AG04450 (cell line): Measurements from ENCODE around the gene KCNMA1. TPM values are rescaled to one million over a fixed set of nuclear protein-coding genes. Genes with fewer than 3 reads are reported as not detected.

Source experiments
- CTCF ChIA-PET: fragments of 300-600, 350-600 bp; formaldehyde crosslinking; extraction: SDS; loops from one replicate; lab custom pipeline; 2022; ENCODE audit warnings: antibody characterized with exemption, inconsistent platforms; lab: Charles Lee
- POLR2A ChIA-PET: fragments of 350-600 bp; formaldehyde crosslinking; extraction: SDS; loops from one replicate; lab custom pipeline; 2021; ENCODE audit warnings: antibody characterized with exemption, inconsistent platforms; lab: Yijun Ruan, JAX
- DNase-seq: peaks from one replicate; pipeline ENCODE4 v3.0.0-alpha.2; 2011; ENCODE audit warnings: low read depth, low spot score
- H3K27ac ChIP-seq: one replicate; pipeline ENCODE4 v1.5.1; 2012; ENCODE audit warnings: low read depth, low read length, control low read depth
- H3K27me3 ChIP-seq: one replicate; pipeline ENCODE4 v1.6.0; 2012; ENCODE audit warnings: low read length; ENCODE audit not compliant: control insufficient read depth, insufficient read depth
- H3K4me3 ChIP-seq: 2 replicates; pipeline ENCODE4 v1.5.1; 2011; ENCODE audit warnings: mild to moderate bottlenecking, low read depth, low read length, control low read depth
- H3K9me3 ChIP-seq: 2 replicates; pipeline ENCODE4 v1.5.1; 2012; ENCODE audit warnings: low read length; ENCODE audit not compliant: control insufficient read depth, insufficient read depth
- polyA plus RNA-seq: library from polyadenylated mRNA; depleted of rRNA; stranded (reverse); fragments of >200 nt; gene quantifications from 2 replicates; pipeline ENCODE4 v1.2.3, GENCODE V29; 2011
- TF ChIP-seq, protein P1 (sequence below): IDR thresholded peaks from 2 replicates; pipeline ENCODE4 v1.5.1; 2011; ENCODE audit warnings: low read depth, low read length, control low read depth, inconsistent platforms

The KCNMA1 gene
- polyA plus RNA-seq, 1 experiment = 58.8 TPM

- Histone ChIP-seq H3K9me3 (no peaks in the 10 kb centered on the region), H3K27me3 (no peaks in the 10 kb centered on the region), H3K27ac (no peak overlapping the region), H3K4me3 (no peak overlapping the region)
- ChIA-PET POLR2A (no interaction called here), CTCF (no interaction called here)
- DNase-seq = no peak
- TF ChIP-seq, protein P1, sequence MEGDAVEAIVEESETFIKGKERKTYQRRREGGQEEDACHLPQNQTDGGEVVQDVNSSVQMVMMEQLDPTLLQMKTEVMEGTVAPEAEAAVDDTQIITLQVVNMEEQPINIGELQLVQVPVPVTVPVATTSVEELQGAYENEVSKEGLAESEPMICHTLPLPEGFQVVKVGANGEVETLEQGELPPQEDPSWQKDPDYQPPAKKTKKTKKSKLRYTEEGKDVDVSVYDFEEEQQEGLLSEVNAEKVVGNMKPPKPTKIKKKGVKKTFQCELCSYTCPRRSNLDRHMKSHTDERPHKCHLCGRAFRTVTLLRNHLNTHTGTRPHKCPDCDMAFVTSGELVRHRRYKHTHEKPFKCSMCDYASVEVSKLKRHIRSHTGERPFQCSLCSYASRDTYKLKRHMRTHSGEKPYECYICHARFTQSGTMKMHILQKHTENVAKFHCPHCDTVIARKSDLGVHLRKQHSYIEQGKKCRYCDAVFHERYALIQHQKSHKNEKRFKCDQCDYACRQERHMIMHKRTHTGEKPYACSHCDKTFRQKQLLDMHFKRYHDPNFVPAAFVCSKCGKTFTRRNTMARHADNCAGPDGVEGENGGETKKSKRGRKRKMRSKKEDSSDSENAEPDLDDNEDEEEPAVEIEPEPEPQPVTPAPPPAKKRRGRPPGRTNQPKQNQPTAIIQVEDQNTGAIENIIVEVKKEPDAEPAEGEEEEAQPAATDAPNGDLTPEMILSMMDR = no peak
Observed at GRCh38 chr10:77266242-77266641, 371.4 kb downstream of the KCNMA1 start.

DNA sequence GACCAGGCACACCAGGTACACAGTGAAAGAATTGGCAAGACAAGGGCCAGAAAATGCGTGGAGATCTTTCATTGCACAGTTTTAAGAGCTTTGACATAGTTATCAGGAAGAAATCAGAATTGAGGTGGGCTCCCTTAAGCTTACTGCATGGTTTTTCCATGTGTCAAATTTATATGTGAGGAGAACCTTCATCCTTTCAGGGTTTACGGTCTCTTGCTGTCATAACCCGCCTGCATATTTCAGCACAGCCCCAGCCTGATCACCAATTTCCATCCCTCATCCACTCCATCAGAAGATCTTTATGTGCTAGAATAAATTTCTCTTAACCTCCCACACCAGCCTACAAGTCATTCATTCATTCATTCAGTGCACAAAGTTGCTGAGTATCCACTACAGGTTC is 373.1 kb downstream of the KCNMA1 start:
- Histone ChIP-seq H3K27ac (no peak overlapping the region), H3K27me3 (no peaks in the 10 kb centered on the region), H3K4me3 (no peak overlapping the region), H3K9me3 (no peaks in the 10 kb centered on the region)
- POLR2A ChIA-PET = no interaction called here
- CTCF ChIA-PET = no interaction called here
- TF ChIP-seq, protein P1 = no peak
- DNase-seq = no peak

GRCh38 chr10:77264107-77264506 is 373.5 kb downstream of the KCNMA1 start:
- Histone ChIP-seq H3K9me3 (no peaks in the 10 kb centered on the region), H3K27me3 (no peaks in the 10 kb centered on the region), H3K27ac (no peak overlapping the region), H3K4me3 (no peak overlapping the region)
- no peak for DNase-seq
- ChIA-PET POLR2A (no interaction called here), CTCF (no interaction called here)
- TF ChIP-seq, protein P1 = no peak

DNA sequence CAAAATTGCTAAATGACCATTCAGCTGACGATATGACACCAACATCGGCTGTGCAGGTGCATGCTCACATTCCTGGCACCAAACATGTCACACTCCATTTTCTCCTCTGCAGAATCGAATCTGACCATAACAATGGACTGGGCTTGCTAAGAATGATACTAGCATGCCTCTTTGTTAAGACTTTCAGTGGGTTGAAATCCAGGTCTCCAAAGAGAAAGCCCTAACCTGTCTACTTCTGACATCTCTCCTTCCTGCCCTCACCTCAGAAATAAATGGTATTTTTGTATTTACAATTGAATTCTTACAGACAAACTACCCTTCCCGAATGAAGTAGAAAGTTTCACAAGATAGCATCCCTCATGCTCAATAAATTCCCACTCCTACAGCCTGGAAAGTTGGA is 373.9 kb downstream of the KCNMA1 start:
- no peak for DNase-seq
- POLR2A ChIA-PET = no interaction called here
- Histone ChIP-seq H3K27ac (no peak overlapping the region), H3K9me3 (no peaks in the 10 kb centered on the region), H3K4me3 (no peak overlapping the region), H3K27me3 (no peaks in the 10 kb centered on the region)
- CTCF ChIA-PET = no interaction called here
- TF ChIP-seq, protein P1 = no peak

GRCh38 chr10:77261146-77261545 is 376.5 kb downstream of the KCNMA1 start:
- ChIA-PET CTCF (no interaction called here), POLR2A (no interaction called here)
- H3K27me3 ChIP-seq = no peaks in the 10 kb centered on the region
- H3K27ac ChIP-seq = no peak overlapping the region
- no peak for DNase-seq
- H3K9me3 ChIP-seq = peaks cover 2% of the 10 kb centered on the region; the same call in 1 of the 2 replicates
- H3K4me3 ChIP-seq = no peak overlapping the region
- TF ChIP-seq, protein P1 = no peak
